GM21515 (cell line): ENCODE data around the gene RAC2.

ENCODE experiments used
- ATAC-seq: cut with Tn5 transposase; IDR thresholded peaks from one replicate; pipeline ENCODE4 v1.9.1; 2021; ENCODE audit not compliant: unreplicated experiment

RAC2 gene

DNA sequence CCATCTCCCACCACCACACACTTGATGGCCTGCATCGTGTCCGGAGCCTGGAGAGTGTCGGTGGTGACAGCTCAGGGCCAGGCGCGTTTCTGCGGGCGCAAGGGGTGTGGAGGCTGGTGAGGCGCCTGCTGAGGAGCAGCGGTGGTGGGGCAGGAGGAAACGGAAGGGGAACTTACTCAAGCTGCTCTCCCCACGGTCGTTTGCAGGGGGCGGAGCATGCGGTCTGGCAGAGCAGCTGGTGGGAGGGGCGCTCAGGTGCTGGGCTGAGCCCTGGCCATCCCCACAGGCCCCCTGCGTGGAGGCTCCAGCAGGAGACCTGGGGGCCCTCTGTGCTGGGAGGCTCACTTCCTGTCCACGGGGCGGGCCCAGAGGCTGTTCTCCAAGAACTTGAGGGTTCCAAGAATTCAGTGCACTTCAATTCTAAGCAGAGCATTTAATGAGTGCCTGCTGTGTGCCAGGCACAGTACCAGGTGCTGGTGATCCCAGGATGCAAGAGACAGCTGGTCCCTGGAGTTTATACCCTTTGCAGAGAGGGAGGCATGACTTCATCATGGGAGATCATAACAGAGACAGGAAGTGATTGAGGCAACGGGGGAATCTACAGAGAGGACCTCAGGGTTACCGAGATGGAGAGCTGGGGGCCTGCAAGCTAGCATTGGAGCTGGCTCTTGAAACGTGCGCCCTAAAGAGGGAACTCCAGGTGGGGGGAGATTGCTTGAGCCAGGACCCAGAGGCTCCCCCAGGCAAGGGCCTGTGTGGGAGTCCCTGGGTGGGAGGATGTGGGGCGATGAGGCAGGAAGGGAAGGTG, at the start of gene RAC2:
RAC2 (minus strand) TSS at position 156 of the 808 bp plus-strand sequence; CDS start at position 35, 121 bp downstream.
- ATAC-seq, result peak; percentile 49

DNA sequence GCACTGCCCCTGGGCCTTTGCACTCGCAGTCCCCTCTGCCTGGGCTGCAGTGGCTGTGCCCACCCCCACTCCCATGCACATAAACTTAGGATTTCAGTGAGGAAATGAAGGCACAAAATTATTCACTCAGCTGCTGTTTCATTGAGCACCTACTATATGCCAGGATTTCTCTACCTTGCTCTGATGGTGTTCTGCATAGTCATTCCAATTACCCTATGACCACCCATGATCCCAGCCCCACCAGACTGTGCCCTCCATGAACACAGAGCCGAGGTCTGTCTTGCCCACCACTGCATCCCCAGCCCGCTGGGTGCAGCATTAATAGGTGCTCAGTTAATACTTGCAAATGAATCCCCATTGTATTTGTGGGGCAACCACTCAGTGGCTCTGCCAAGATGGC, 49.1 kb upstream of the RAC2 start:
- no peak for ATAC-seq

DNA sequence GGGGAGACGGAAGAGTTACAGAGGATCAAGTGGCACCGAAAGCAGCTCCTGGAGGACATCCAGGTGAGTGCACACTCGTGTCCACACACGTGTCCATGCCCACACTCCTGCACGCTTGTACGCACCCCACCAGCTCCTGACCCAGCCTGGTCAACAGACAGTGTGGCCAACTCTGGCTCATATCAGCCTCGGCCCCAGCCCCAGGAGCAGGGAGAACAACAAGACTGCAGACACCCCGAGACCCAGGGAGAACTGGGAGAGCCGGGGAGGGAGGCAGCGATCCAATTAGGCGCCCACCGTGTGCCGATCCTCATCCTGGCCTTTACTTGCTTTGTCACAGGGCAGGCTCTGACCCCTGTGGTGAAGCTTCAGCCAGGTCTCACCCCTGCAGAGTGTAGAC, 48.6 kb upstream of the RAC2 start:
- ATAC-seq, result no peak

DNA sequence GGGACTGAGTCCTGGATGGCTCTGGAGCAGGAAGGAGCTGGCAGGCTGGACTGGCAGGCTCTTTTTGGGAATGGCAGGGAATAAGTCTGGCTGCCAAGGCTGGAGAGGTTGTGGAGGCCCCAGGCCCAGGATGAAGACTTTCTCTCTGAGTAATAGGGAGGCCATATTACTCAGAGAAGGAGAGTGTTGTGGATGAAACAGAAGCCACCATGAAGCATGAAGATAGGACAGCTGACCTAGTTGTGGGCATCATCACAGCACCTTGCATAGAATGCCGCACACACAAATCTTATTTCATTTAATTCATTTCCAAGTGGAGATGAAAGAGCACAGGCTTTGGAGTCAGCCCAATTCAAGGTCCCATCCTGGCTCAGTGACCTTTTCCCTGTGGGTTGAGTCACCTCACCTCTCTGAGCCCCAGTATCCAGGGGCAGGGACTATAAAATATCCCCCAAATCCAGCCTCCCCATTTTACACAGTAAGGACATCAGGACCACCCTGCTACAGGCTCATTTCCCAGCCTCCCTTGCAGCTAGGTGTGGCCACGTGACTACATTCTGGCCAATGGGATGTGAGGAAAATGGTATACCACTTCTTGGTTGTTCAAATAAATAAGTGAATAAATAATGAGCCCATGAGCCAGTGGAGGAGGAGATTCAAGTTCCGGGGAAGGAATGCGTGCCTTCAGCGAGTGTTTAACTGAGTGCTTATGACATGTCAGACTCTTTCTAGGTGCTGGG, 47.7 kb upstream of the RAC2 start:
- no peak for ATAC-seq

DNA sequence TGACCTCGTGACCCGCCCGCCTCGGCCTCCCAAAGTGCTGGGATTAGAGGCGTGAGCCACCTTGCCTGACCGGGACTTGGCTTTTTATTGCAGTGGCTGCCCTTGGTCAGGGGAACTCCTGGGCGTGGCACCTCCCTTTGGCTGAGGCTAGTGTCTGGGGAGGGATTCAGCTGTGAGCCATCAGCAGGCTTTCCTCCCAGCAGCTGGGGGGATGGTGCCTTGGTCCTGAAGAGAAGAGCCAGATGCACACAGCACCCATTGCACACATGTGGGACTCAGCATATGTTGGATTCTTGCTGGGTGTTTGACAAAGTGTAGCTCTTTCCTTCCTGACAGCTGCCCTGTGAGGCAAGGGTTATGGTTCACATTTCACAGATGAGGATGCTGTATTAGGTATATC, 46.7 kb upstream of the RAC2 start:
- no peak for ATAC-seq

DNA sequence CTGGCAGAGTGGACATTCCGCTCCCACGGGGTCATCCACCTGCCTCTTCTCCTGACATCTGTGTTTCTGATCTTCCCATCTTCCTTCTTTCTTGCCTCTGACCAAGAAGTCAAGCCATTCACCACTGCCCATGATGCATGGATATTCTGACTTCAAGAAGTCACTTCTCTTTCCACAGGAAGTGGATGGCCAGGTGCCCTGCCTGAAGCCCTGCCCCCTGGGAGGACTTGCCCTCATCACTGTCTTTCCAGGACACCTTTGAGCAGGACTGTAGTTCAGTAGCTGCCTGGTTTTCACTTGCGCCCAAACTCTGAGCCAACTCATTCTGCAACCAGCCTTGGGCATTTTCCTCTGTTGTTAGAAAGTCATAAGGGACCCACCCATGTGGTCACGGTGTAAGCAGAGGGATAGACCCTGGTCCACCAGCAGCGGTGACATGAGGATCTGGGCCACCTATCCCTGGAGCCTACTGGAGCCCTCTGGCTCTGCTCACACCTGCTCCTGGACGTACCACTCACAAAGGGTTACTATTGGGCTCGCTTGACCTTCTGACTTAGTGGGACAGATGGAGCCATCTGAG, 45.2 kb upstream of the RAC2 start:
- no peak for ATAC-seq

DNA sequence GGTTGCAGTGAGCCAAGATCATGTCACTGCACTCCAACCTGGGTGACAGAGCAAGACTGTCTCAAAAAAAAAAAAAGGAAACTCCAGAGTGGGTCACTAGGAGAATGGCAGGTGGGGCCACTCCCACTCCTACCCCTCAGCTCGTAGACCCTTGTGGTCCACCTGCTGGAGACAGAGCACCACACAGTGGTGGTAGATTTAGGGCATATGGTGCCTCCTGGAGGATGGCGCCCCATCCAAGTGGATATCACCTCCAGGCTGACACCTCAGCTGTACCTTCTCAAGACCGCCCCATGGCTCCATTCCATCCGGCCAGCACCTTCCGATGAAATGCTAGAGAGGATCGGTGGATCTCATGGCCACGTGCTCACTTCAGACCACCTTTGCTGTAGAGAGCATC, 44.5 kb upstream of the RAC2 start:
- no peak for ATAC-seq

DNA sequence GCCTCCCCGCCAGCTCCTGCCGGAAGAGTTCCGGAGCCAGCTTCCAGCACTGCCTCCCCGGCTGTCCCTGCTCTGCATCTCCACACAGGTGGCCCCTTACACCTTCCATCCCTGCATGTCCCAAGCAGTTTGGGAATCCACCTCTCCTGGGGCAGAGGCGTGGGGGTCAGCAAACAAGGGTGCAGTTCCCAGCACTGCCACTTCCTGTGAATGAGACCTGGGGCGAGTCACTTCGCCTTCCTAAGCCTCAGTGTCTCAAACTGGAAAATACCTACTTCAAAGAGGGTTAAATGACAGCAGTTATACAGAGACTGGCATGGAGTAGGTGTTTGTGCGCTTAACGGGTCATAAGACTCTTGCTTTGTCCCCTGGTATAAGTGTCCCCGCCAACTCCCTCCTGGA, 43.5 kb upstream of the RAC2 start:
- ATAC-seq, result no peak

DNA sequence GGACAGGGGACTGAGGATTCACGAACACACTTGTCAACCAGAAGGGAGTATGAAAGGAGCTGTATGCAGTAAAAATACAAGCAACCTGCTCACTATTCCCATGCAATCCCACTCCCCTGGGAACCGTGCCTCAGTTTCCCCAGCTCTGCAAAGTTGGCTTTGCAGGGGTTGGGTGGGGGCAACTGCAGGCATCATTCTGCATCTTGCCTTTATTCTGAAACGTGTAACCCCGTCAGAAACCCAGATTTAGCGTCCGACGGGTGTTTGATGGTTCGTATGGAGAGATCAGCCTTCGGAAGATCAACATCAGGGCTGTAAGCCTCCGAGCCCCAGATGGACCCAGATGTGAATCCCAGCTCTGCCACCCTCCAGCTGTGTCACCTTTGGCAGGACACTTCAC, 41.9 kb upstream of the RAC2 start:
- no peak for ATAC-seq

DNA sequence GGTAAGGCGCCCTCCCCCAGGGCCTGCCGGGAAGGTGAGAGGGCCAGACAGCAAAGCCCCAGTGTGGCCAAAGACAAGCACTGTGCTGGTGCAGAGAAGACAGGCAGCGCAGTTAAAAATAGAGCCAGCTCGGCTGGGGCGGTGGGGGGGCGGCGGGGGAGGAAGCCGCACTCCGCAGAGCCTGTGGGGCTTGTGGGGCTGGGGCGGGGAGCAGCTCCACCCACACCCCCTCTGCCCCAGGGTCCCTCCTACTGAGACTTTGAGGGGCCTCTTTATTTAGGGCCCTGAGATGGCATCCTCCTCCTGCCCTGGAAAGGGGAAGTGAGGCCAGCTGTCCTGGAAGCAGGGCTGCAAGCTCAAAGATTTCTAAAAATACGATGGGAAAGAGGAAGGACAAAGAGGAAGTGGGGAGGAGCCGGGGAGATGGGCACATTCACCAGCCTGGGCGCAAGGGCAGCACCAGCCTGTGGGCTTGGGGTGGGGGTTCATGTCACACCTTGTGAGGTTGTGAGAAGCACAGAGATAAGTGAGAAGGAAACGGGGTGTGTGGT, 40.8 kb upstream of the RAC2 start:
- no peak for ATAC-seq

DNA sequence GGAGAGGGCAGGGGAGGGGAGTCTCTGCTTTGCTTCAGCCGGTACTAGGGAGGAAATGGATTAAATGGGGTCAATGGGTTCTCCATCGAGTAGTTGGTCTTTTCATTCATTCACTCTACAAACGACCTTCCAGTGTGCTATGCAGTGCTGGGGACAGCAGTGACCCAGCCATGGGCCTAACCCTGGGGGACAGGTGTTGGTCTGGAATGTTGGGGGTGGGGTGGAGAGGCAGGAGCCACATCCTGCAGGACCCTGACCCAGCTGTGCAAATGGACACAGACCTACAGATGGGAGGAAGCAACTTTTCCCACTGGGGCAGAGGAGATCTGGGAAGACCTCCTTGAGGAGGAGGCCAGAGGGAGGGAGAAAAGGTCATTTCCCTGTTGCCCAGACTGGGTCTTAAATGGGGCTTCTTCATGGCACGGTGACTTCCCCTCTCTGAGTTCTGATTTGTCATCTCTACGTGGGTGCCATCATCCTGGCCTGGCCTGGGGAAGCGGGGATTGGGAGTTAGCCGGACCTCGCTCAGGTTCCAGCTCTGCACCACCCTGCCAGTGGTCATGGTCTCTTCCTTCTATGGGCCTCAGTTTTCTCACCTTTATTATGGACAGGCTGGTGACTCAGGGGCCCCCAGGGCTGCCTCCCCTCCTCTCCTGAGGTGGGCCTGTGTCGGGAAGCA, 40.2 kb upstream of the RAC2 start:
- no peak for ATAC-seq

DNA sequence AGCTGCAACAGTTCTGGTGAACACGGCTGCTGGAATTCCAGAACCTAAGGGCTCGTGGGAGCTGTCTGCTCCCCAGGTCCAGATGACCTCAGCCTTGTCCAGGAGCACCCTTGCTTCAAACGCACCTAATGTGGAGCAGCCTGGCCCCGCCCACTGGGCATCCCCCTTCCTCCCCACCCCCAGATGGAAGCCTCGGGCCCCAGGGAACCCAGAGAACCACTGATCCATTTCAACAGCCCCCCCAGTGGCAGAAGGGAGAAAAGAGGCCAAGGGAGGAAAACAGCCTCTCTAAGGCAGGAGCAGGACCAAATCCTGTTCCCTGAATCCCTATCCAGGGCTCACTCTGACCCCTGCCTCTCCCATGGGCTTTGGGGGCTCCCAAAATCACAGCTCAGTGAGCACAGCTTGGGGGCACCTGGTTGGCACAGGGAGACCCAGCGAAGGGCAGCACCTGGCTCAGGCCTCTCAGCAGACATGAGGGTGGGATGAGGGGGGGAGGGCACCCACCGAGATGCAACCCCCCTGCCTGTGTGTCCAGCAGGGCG, 39.4 kb upstream of the RAC2 start:
- no peak for ATAC-seq

DNA sequence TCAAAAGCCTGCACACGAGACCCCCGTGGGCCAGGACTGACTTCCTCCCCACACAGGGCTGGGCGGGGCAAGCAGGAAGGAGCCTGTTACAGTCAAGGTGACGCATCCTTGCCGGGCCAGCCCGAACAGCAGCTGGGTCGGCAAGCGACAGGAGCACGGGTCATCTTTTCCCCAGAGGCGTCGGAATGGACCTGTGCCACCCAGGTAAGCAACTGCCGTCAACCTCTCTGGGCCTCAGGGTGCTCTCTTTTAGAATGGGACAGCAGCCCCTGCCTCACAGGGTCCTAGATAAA, 38.3 kb upstream of the RAC2 start, which contains the start of gene CYTH4:
CYTH4 (plus strand) TSS at position 124 of the 293 bp plus-strand sequence; CDS start at position 186, 62 bp downstream.
- no peak for ATAC-seq

DNA sequence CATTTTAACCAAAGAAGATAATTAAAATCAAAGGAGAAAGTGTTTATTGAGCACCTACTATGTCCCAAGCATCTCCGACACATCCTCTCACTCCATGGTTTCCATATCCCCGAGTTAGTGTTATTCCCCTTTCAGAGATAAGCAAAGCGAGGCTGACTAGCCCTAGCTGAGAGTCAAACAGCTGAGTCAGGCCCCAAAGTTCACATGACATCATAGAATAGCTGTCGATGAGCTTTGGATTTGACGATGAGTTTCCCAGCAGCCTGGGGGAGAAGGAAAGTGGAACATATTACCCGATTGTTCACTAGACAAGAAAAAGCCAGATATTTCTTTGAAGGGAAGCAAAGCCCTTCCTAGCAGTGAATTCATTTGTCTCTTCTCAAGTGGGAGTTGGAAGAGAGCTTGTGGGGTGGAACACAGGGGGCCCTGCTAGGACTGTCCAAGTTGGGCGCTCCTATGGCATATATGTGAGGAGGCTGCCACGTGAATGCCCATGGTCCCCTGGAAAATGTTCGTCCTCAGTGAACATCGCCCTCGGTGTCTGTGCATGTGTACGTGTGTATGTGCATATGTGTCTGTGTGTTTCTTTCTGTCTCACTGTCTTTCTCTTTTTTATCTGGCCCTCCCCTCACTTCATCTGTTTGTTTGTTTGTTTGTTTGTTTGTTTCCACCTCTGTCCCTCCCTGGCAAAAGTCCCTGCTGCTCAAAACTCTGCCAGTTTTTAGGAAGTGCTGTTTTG, 37.7 kb upstream of the RAC2 start:
- no peak for ATAC-seq

DNA sequence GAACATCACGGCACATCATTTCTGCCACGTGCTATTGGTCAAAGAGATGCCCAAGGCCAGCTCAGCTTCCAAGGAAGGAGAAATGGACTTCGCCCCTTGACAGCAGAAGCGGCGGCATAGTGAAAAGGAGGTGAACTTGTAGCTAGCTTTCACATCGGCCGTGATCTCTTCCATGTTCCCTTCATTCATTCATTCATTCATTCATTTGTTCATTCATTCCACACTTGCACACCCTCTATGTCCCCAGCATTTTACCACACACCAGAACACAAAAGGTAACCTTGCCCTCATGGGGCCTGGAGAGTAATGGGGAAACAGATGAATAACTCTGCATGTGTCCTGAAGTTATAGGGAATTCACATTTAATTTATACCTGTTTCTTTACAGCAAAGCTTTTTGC, 37.1 kb upstream of the RAC2 start:
- no peak for ATAC-seq

DNA sequence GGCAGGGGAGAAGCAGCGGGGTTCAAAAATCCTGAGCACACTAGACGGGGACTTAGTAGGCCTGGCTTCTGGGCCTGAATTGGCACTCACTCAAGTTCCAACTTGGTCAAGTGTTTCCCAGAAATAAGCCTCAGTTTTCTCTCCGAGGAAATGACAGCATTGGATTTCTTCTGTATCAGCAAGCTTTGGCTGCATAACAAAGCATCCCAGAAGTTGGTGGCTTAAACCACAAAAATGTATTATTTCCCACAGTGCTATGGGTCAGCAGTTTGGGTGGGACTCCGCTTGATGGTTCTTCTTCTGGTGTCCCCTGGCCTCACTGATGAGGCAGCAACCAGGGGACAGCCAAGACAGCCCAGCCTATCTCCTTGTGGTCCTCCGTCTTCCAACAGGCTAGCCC, 36.6 kb upstream of the RAC2 start:
- no peak for ATAC-seq

DNA sequence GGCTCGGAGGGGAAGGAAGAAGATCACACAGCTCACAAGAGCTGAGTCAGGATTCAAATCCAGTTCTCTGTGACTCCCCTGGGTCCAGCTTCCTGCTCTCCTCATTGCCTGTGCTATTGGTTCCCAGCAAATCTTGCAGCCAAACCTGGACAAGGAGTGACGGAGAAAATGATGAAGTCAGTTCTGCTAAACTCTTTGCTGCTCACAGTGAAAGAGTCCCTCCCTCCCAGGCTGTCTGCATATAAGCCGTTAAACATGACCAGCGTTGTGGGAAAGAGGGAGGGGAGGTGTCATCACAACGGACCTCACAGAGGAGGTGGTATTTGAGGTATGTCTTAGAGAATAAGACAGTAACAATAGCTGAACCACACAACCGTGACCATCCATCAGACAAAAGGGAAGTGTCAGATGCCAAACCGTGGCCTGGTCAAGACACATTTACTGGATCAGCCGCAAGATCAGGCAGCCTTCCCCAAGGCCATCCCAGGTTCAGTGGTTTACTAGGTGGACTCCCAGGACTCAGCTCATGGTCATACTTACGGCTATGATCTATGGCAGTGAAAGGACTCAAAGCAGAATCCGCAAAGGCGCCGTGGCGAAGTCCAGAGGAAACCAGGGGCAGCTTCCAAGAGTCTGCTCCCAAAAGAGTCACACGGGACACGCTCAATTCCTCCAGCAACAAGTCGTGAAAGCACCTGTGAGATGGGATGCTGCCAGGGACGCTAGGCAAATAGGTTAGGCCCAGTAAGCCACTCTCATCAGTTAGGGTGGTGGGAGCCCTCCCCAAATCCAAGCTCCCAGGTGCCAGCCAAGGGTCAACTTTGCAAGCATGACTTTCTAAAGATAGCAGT, 35.5 kb upstream of the RAC2 start:
- ATAC-seq, result no peak

DNA sequence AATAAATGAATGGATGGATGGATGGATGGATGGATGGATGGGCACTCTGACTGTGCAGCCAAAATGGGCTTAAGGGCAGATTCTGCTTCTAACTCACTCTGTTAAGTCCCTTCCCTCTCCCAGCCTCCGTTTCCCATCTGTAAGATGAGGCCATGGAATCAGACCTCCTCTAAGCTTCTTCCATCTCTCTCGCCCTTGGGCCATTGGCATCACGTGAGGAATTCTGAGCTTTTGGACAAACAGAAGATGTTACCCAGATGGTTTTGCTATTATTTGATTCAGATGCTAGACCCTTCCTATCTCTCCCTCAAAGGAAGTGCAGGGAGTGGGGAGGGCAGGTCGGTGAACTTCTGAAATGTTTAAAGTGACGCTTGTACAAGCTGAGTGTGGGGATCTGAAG, 34.2 kb upstream of the RAC2 start:
- ATAC-seq, result no peak

DNA sequence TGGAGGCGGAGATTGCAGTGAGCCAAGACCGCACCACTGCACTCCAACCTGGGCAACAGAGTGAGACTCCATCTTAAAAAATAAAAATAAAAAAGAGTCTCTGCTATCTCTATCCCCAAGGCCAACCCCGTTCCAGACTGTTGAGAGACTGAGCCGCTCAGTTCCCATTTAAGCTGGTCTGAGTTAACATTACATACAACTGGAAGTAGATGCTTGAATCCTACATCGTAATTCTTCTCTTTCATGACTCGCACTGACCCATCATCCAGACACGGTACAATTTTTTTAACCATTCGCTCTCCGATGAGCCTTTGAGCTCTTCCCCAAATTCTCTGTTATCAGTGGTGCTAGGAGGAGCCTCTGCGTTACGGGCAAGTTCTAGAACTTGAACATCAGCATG, 33.3 kb upstream of the RAC2 start:
- ATAC-seq, result no peak

DNA sequence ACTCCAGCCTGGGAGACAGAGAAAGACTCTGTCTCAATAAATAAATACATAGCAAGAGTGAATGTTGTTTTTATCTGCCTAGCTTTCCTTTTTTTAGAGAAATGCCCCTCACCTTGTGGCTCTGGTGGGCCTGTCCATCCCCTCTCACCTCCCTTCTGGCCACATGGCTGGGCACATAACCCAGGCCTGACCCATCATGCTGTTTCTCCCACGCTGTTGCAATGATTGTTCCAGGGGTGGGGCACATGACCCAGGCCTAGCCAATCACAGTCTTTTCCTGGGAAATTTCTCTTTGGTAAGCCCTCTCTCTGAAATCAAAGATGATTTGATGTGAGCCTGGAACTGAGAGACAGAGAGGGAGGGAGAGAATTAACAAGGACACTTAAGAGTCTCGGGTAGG, 32.7 kb upstream of the RAC2 start:
- ATAC-seq, result no peak
